SJCRH30 (cell line): Measurements from ENCODE around the gene RASA4. TPM values are rescaled to one million over a fixed set of nuclear protein-coding genes. Genes with fewer than 3 reads are reported as not detected.
A peak's percentile ranks its signal among the peaks of the same experiment; 100 is the strongest.
"Not testable (repeated sequence)": the region's sequence is repeated elsewhere in the genome, so short reads cannot be mapped to it uniquely, and the experiment has no call there.

Source experiments
- DNase-seq, 2 experiments: peaks; one replicate each; pipeline ENCODE4 v3.0.0-alpha.2; 2015 to 2020
- H3K27ac ChIP-seq: fragments of 250-450 bp; sonication (Bioruptor Pico); 2 replicates; pipeline ENCODE4 v1.5.1; 2020; ENCODE audit warnings: mild to moderate bottlenecking, moderate library complexity
- H3K27me3 ChIP-seq: fragments of 250-450 bp; sonication (Bioruptor Pico); 2 replicates; pipeline ENCODE4 v1.5.1; 2020; ENCODE audit warnings: mild to moderate bottlenecking, moderate library complexity
- H3K36me3 ChIP-seq: fragments of 250-450 bp; sonication (Bioruptor Pico); 2 replicates; pipeline ENCODE4 v1.5.1; 2020; ENCODE audit warnings: mild to moderate bottlenecking, moderate library complexity
- H3K4me1 ChIP-seq: fragments of 250-450 bp; sonication (Bioruptor Pico); 2 replicates; pipeline ENCODE4 v1.5.1; 2020; ENCODE audit warnings: mild to moderate bottlenecking, moderate library complexity
- H3K4me3 ChIP-seq: fragments of 250-450 bp; sonication (Bioruptor Pico); 2 replicates; pipeline ENCODE4 v1.5.1; 2020; ENCODE audit warnings: mild to moderate bottlenecking, moderate library complexity
- H3K9me3 ChIP-seq: fragments of 250-450 bp; sonication (Bioruptor Pico); replicated peaks from 2 replicates; pipeline ENCODE4 v1.5.1; 2020; ENCODE audit warnings: mild to moderate bottlenecking, moderate library complexity
- total RNA-seq: library from RNA; depleted of rRNA; stranded (reverse); fragments of >200 nt; shearing (Covaris generic); gene quantifications from 2 replicates; pipeline ENCODE4 v1.2.3, GENCODE V29; 2014; rRNA removed

Gene RASA4
- total RNA-seq, 1 experiment from 2014 or later, result 3.1 TPM

GRCh38 chr7:102535062-102535615 lies 81.4 kb downstream of the RASA4 start:
- H3K36me3 ChIP-seq, H3K4me1 ChIP-seq, H3K9me3 ChIP-seq, H3K27ac ChIP-seq, H3K4me3 ChIP-seq, H3K27me3 ChIP-seq: not testable (repeated sequence)
- DNase-seq, result peak; percentile 0 to 2

GRCh38 chr7:102532127-102532526 lies 84.4 kb downstream of the RASA4 start:
- H3K36me3 ChIP-seq, H3K4me1 ChIP-seq, H3K4me3 ChIP-seq, H3K27me3 ChIP-seq, H3K27ac ChIP-seq, DNase-seq, H3K9me3 ChIP-seq: not testable (repeated sequence)

GRCh38 chr7:102531583-102531982 lies 85.0 kb downstream of the RASA4 start:
- DNase-seq, result peak in 1 of 2 experiments; percentile 3
- not testable (repeated sequence) for H3K27ac ChIP-seq, H3K27me3 ChIP-seq, H3K4me3 ChIP-seq, H3K4me1 ChIP-seq, H3K36me3 ChIP-seq, H3K9me3 ChIP-seq

GRCh38 chr7:102527822-102528793 lies 88.4 kb downstream of the RASA4 start:
- H3K27me3 ChIP-seq, H3K27ac ChIP-seq, H3K4me1 ChIP-seq, DNase-seq, H3K4me3 ChIP-seq, H3K9me3 ChIP-seq, H3K36me3 ChIP-seq: not testable (repeated sequence)

- not testable (repeated sequence) for H3K4me1 ChIP-seq
Measured at GRCh38 chr7:102527182-102527581, 89.4 kb downstream of the RASA4 start.

GRCh38 chr7:102524803-102525202 lies 91.8 kb downstream of the RASA4 start:
- not testable (repeated sequence) for H3K27me3 ChIP-seq, H3K4me3 ChIP-seq, H3K9me3 ChIP-seq, DNase-seq, H3K27ac ChIP-seq, H3K36me3 ChIP-seq, H3K4me1 ChIP-seq

More at GRCh38 chr7:102527182-102527581, 89.4 kb downstream of the RASA4 start:
- not testable (repeated sequence) for H3K36me3 ChIP-seq, DNase-seq, H3K27ac ChIP-seq, H3K4me3 ChIP-seq, H3K27me3 ChIP-seq, H3K9me3 ChIP-seq

Other genes starting within 250 kb of the RASA4 start
- 20.0 and 24.4 TPM in 2 replicates for gene PRKRIP1, start 220.4 kb downstream of the RASA4 start, total RNA-seq
- gene ORAI2, start 183.2 kb downstream of the RASA4 start, total RNA-seq, result 24.6 and 25.6 TPM in 2 replicates
- gene ALKBH4, start 151.9 kb downstream of the RASA4 start, total RNA-seq, result 16.2 and 21.1 TPM in 2 replicates
- gene LRWD1, start 151.8 kb downstream of the RASA4 start, total RNA-seq, result 26.1 and 27.8 TPM in 2 replicates
- 70.1 and 73.2 TPM in 2 replicates for gene POLR2J, start 137.8 kb downstream of the RASA4 start, total RNA-seq
- gene RASA4B, start 99.0 kb downstream of the RASA4 start, total RNA-seq, result 1.5 and 2.5 TPM in 2 replicates
- 2.8 and 3.7 TPM in 2 replicates for gene UPK3BL2, start 73.1 kb downstream of the RASA4 start, total RNA-seq
- gene SPDYE2, start 65.5 kb downstream of the RASA4 start, total RNA-seq, result 0.10 TPM in 1 of 2 replicates, not detected in the other
- gene POLR2J3, start 44.2 kb downstream of the RASA4 start, total RNA-seq, result 21.5 and 27.3 TPM in 2 replicates
- gene UPK3BL1, start 26.0 kb upstream of the RASA4 start, total RNA-seq, result 14.8 and 23.6 TPM in 2 replicates
- gene SPDYE2B, start 33.6 kb upstream of the RASA4 start, total RNA-seq, result not detected in 2 replicates
- gene POLR2J2, start 54.9 kb upstream of the RASA4 start, total RNA-seq, result 1.0 and 1.6 TPM in 2 replicates
- gene FAM185A, start 132.2 kb upstream of the RASA4 start, total RNA-seq, result 9.9 and 10.5 TPM in 2 replicates